Pons (tissue), 1 donor: ENCODE results near the gene TMEM95.
"Not testable (repeated sequence)": the region's sequence is repeated elsewhere in the genome, so short reads cannot be mapped to it uniquely, and the experiment has no call there.

Source experiments
- DNase-seq: peaks from one replicate; pipeline ENCODE4 v3.0.0-alpha.2; 2016; ENCODE audit warnings: low spot score

Gene TMEM95

GRCh38 chr17:7346761-7347614 lies 8.0 kb upstream of the TMEM95 start:
- no peak for DNase-seq

- DNase-seq: no peak
These were observed 7.1 kb upstream of the TMEM95 start for GRCh38 chr17:7347630-7348477.

- no peak for DNase-seq
These were observed 6.3 kb upstream of the TMEM95 start for GRCh38 chr17:7348478-7349242.

GRCh38 chr17:7351665-7352502 lies 3.1 kb upstream of the TMEM95 start, which contains the start of gene KCTD11:
KCTD11 (plus strand) TSS chr17:7352162.
- DNase-seq: peak; percentile 85

GRCh38 chr17:7352503-7352889 lies 2.5 kb upstream of the TMEM95 start:
- DNase-seq: peak; percentile 36

GRCh38 chr17:7352910-7353635 lies 1.9 kb upstream of the TMEM95 start:
- no peak for DNase-seq

- DNase-seq: no peak
These were observed 603 bp upstream of the TMEM95 start for GRCh38 chr17:7354262-7354843.

- DNase-seq: no peak
These were observed 617 bp downstream of the TMEM95 start for GRCh38 chr17:7355573-7355972.

- DNase-seq: peak; percentile 72
These were observed 1.2 kb downstream of the TMEM95 start for GRCh38 chr17:7356072-7356549.

- no peak for DNase-seq
These were observed 1.8 kb downstream of the TMEM95 start for GRCh38 chr17:7356756-7357155.

GRCh38 chr17:7357381-7357780 lies 2.4 kb downstream of the TMEM95 start:
- DNase-seq: no peak

GRCh38 chr17:7361906-7362305 lies 7.0 kb downstream of the TMEM95 start:
- no peak for DNase-seq

- DNase-seq: no peak
These were observed 8.4 kb downstream of the TMEM95 start for GRCh38 chr17:7363311-7363710.

GRCh38 chr17:7365963-7366362 lies 11.0 kb downstream of the TMEM95 start:
- not testable (repeated sequence) for DNase-seq

- no peak for DNase-seq
These were observed 12.1 kb downstream of the TMEM95 start for GRCh38 chr17:7367083-7367482.

GRCh38 chr17:7367918-7368598 lies 13.1 kb downstream of the TMEM95 start:
- DNase-seq: no peak

GRCh38 chr17:7368599-7368994 lies 13.6 kb downstream of the TMEM95 start:
- DNase-seq: not testable (repeated sequence)

- DNase-seq: no peak
These were observed 14.9 kb downstream of the TMEM95 start for GRCh38 chr17:7369825-7370224.

- DNase-seq: no peak
These were observed 15.9 kb downstream of the TMEM95 start for GRCh38 chr17:7370853-7371252.
